Neural progenitor cell (in vitro differentiated cells): ENCODE results near the gene OTUD5.

Experiments
- CTCF ChIP-seq: fragments of 200-600 bp; sonication (generic); IDR thresholded peaks from 2 replicates; pipeline ENCODE4 v1.5.1; 2017; ENCODE audit warnings: antibody characterized with exemption, mild to moderate bottlenecking
- EZH2 ChIP-seq: fragments of 200-600 bp; sonication (generic); IDR thresholded peaks from 2 replicates; pipeline ENCODE4 v1.6.1; 2017; ENCODE audit warnings: antibody characterized with exemption, mild to moderate bottlenecking, moderate library complexity
- EZH2phosphoT487 ChIP-seq: fragments of 200-600 bp; sonication (generic); IDR thresholded peaks from 2 replicates; pipeline ENCODE4 v1.6.1; 2017; ENCODE audit warnings: antibody characterized with exemption

DNA sequence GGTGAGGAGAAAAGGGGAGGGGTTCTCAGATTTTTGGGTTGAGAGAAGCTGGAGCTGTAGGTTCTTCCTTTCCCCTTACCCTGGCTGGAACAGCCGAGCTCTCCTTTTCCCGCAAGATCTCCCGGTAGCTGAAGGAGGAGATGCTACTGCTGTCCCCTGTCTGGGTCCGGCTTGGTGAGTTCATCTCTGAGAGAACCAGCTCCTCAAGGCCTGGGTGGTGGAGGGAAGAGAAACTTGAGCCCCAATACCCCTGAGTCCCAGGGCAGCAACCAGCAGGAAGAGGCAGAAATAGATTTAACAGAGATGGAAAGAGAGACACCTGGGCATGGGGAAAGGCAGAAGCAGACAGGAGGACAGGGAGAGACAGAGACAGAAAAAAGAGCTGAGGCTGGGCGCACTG lies 20.8 kb upstream of the OTUD5 start:
- TF ChIP-seq CTCF (no peak), EZH2 (no peak), EZH2phosphoT487 (no peak)
